Gastrocnemius medialis (tissue), 4 donors: Measurements from ENCODE around the gene MAN1B1. TPM values are rescaled to one million over a fixed set of nuclear protein-coding genes. Genes with fewer than 3 reads are reported as not detected.
"Not testable (repeated sequence)": the region's sequence is repeated elsewhere in the genome, so short reads cannot be mapped to it uniquely, and the experiment has no call there.

Experiments used
- ATAC-seq, 2 donors: fragments of 150-250 bp; one replicate each; pipeline ENCODE4 v1.9.1; 2016
- DNase-seq, 2 donors: peaks; one replicate each; pipeline ENCODE4 v3.0.0-alpha.2; 2019
- H3K27ac ChIP-seq, 4 donors: fragments of 200-600 bp; sonication (generic); 1 replicate in 1 of 4; 2 replicates in 3 of 4; pipeline ENCODE4 v1.5.1; 2016 to 2018; ENCODE audit warnings: mild to moderate bottlenecking in 2 of 4, moderate library complexity in 1 of 4
- H3K27me3 ChIP-seq, 3 donors: fragments of 200-600 bp; sonication (generic) in 2 of 3; 1 replicate in 1 of 3; 2 replicates in 2 of 3; pipeline versions ENCODE4 v1.5.1 to v1.6.0; 2016 to 2019; ENCODE audit warnings: mild to moderate bottlenecking in 1 of 3, moderate library complexity in 1 of 3
- H3K36me3 ChIP-seq, 2 donors: fragments of 200-600 bp; sonication (generic) in 1 of 2; one replicate each; pipeline ENCODE4 v1.5.1; 2017 to 2018
- H3K4me1 ChIP-seq, 2 donors: fragments of 200-600 bp; sonication (generic) in 1 of 2; one replicate each; pipeline ENCODE4 v1.5.1; 2016 to 2017; ENCODE audit warnings: mild to moderate bottlenecking in 2 of 2
- H3K4me3 ChIP-seq, 4 donors: fragments of 200-600 bp; sonication (generic) in 3 of 4; 1 replicate in 1 of 4; 2 replicates in 3 of 4; pipeline ENCODE4 v1.5.1; 2016 to 2019; ENCODE audit warnings: mild to moderate bottlenecking in 2 of 4
- H3K9me3 ChIP-seq, 3 donors: fragments of 200-600 bp; sonication (generic) in 2 of 3; 1 replicate in 1 of 3; 2 replicates in 2 of 3; pipeline ENCODE4 v1.5.1; 2016 to 2019
- CTCF ChIP-seq, 5 experiments: fragments of 450-650 bp in 3 of 5; fragments of 200-600 bp in 2 of 5; sonication (generic) in 2 of 5; IDR thresholded peaks in 4 of 5; conservative IDR thresholded peaks in 1 of 5; 1 replicate in 4 of 5; 2 replicates in 1 of 5; pipeline ENCODE4 v1.5.1; 2016 to 2019; ENCODE audit warnings: antibody characterized with exemption in 5 of 5, mild to moderate bottlenecking in 3 of 5, moderate library complexity in 3 of 5
- POLR2A ChIP-seq, 2 donors: fragments of 450-650 bp; IDR thresholded peaks; one replicate each; pipeline ENCODE4 v1.6.1; 2017; ENCODE audit warnings: antibody characterized with exemption in 2 of 2, mild to moderate bottlenecking in 2 of 2, moderate library complexity in 2 of 2
- in situ Hi-C, 4 donors: fragments of 200-750 bp; cut with MboI; loops; one replicate each; pipeline versions ENCODE4 v1.15.0 to v1.8.0; 2017; ENCODE audit warnings: low sequenced_read_pairs in 4 of 4
- intact Hi-C: fragments of 100-400 bp; cut with DNase I; formaldehyde crosslinking; loops from one replicate; pipeline ENCODE4 v1.15.1; 2023; ENCODE audit warnings: low total_unique reads
- total RNA-seq, 4 donors: library from RNA; depleted of rRNA; stranded (reverse); fragments of >200 nt; gene quantifications; one replicate each; pipeline versions ENCODE4 v1.1.0 to v1.2.3, GENCODE V29; 2016

MAN1B1 gene
- total RNA-seq, 4 donors from 2014 or later: 15.9 to 31.9 (median 21.1) TPM

- TF ChIP-seq CTCF (IDR thresholded peaks at IDR 0.05 in 4 of 5, conservative IDR thresholded peaks at IDR 0.05 in 1 of 5) (no peak), POLR2A (IDR thresholded peaks at IDR 0.05) (no peak)
- peaks cover 0 to 16% of the 10 kb centered on the region in 2 donors for H3K36me3 ChIP-seq
- H3K9me3 ChIP-seq: no peaks in the 10 kb centered on the region
- H3K4me1 ChIP-seq: peaks cover 6 to 9% of the 10 kb centered on the region in 2 donors
- in situ Hi-C loops: loop anchor here in 2 of 4 donors (10.0 kb wide), 1 partner anchor 119 kb away; the partner anchor contains the start of gene SLC34A3 (in 2 of the 2)
- ATAC-seq (no peak), DNase-seq (no peak)
- intact Hi-C loops: no loop called here
- no peak overlapping the region for H3K4me3 ChIP-seq
- no peaks in the 10 kb centered on the region for H3K27me3 ChIP-seq
- H3K27ac ChIP-seq: no peak overlapping the region
These were observed 29.3 kb downstream of the MAN1B1 start for GRCh38 chr9:137116027-137116507.

DNA sequence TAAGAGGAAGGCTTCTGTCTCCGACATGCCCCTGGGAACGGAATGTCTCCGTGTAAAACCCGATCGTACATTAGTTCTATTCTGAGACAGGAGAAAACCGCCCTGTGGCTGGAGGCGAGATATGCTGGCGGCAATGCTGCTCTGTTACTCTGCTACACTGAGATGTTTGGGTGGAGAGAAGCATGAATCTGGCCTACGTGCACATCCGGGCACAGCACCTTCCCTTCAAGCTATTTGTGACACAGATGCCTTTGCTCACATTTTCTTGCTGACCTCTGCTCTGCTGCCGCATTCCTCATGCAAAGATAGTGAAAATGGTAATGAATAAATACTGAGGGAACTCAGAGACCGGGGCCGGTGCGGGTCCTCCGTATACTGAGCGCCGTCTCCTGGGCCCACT lies 29.9 kb downstream of the MAN1B1 start:
- Histone ChIP-seq H3K4me1 (peaks cover 6 to 9% of the 10 kb centered on the region in 2 donors), H3K4me3 (no peak overlapping the region), H3K9me3 (no peaks in the 10 kb centered on the region), H3K27me3 (no peaks in the 10 kb centered on the region), H3K36me3 (peaks cover 0 to 15% of the 10 kb centered on the region in 2 donors), H3K27ac (no peak overlapping the region)
- TF ChIP-seq POLR2A (IDR thresholded peaks at IDR 0.05) (no peak), CTCF (IDR thresholded peaks at IDR 0.05 in 4 of 5, conservative IDR thresholded peaks at IDR 0.05 in 1 of 5) (no peak)
- no peak for ATAC-seq
- DNase-seq: no peak
- intact Hi-C loops: no loop called here
- in situ Hi-C loops: loop anchor here in 2 of 4 donors (10.0 kb wide), 1 partner anchor 118 kb away; the partner anchor contains the start of gene SLC34A3 (in 2 of the 2)

DNA sequence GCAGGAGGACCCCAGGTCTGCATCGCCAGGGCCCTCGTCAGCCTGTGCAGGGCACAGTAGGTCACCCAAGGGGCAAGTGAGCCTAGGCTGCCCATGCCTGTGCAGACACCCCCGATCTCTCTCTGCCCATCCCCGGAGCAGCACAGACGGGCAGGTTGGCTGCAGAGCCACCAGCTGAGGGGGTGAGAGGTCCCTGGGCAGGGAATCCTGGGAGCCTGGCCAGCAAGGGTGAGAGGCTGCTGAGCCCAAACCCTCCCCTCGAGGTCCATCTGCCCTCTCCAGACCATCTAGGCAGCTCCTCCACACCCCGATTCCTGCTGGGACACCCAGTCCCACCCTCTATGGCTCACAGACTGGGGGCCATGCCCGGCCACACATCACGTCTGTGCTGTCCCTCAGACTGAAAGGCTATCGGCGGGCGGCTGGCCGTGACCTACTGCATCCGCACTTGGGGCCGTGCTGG lies 30.5 kb downstream of the MAN1B1 start:
- Histone ChIP-seq H3K27me3 (no peaks in the 10 kb centered on the region), H3K36me3 (peaks cover 0 to 10% of the 10 kb centered on the region in 2 donors), H3K9me3 (no peaks in the 10 kb centered on the region), H3K27ac (no peak overlapping the region), H3K4me3 (no peak overlapping the region), H3K4me1 (peaks cover 6 to 9% of the 10 kb centered on the region in 2 donors)
- no peak for TF ChIP-seq POLR2A (IDR thresholded peaks at IDR 0.05)
- TF ChIP-seq CTCF (IDR thresholded peaks at IDR 0.05 in 4 of 5, conservative IDR thresholded peaks at IDR 0.05 in 1 of 5): no peak
- DNase-seq (no peak), ATAC-seq (no peak)
- intact Hi-C loops: no loop called here
- in situ Hi-C loops: loop anchor here in 2 of 4 donors (10.0 kb wide), 1 partner anchor 118 kb away; the partner anchor contains the start of gene SLC34A3 (in 2 of the 2)

DNA sequence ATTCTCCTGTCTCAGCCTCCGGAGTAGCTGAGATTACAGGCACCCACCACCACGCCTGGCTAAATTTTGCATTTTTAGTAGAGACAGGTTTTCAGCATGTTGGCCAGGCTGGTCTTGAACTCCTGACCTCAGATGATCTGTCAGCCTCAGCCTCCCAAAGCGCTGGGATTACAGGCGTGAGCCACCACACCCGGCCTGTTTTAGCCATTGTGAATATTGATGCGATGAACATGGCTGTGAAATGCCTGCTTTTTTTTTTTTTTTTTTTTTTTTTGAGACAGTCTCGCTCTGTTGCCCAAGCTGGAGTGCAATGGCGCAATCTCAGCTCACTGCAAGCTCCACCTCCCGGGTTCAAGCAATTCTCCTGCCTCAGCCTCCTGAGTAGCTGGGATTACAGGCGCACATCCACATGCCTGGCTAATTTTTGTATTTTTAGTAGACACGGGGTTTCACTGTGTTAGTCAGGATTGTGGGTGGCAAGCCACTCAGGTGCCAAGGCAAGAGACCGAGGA lies 31.4 kb downstream of the MAN1B1 start:
- not testable (repeated sequence) for ATAC-seq, DNase-seq, H3K4me3 ChIP-seq, H3K27me3 ChIP-seq, H3K4me1 ChIP-seq, H3K36me3 ChIP-seq, H3K9me3 ChIP-seq, H3K27ac ChIP-seq
- intact Hi-C loops: loop anchor here (2.0 kb wide), 1 partner anchor 109 kb away; the partner anchor contains the start of gene RNF224
- in situ Hi-C loops: loop anchor here in 2 of 4 donors (10.0 kb wide), 1 partner anchor 117 kb away; the partner anchor contains the start of gene SLC34A3 (in 2 of the 2)

DNA sequence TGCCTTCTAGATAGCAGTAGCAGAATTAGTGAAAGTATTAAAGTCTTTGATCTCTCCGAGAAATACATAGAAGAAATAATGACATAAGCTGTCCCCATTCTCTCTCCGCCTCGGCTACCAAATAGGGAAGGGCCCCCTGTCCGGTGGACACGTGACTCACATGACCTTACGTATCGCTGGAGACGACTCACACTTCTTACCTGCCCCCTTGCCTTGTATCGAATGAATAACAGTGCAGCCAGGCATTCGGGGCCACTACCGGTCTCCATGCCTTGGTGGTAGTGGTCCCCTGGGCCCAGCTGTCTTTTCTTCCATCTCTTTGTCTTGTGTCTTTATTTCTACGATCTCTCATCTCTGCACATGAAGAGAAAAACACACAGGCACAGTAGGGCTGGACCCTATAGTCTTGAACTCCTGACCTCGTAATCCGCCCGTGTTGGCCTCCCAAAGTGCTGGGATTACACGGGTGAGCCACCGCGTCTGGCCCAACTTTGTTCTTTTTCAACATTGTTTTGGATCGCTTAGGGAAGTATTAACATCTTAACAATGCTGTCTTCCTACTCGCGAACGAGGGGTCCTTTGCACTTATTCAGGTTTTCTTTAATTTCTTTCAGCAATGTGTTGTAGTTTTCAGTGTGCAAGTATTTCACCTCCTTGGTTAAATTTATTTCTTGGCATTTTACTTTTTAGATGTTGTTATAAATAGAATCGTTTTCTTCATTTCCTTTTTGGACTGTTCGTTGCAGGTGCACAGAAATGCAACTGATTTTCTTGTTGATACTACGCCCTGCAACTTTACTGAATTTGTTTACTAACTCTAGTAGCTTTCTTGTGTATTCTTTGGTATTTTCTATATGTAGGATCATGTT lies 35.4 kb downstream of the MAN1B1 start:
- H3K4me3 ChIP-seq, ATAC-seq, H3K9me3 ChIP-seq, DNase-seq, H3K27ac ChIP-seq, H3K36me3 ChIP-seq, H3K4me1 ChIP-seq, intact Hi-C loops, H3K27me3 ChIP-seq: not testable (repeated sequence)
- in situ Hi-C loops: loop anchor here in 2 of 4 donors (10.0 kb wide), 2 partner anchors 93 to 103 kb away; partner anchors contain the start of genes CYSRT1 (in 1 of the 2), RNF208 (in 1 of the 2) and RNF224 (in 1 of the 2)

DNA sequence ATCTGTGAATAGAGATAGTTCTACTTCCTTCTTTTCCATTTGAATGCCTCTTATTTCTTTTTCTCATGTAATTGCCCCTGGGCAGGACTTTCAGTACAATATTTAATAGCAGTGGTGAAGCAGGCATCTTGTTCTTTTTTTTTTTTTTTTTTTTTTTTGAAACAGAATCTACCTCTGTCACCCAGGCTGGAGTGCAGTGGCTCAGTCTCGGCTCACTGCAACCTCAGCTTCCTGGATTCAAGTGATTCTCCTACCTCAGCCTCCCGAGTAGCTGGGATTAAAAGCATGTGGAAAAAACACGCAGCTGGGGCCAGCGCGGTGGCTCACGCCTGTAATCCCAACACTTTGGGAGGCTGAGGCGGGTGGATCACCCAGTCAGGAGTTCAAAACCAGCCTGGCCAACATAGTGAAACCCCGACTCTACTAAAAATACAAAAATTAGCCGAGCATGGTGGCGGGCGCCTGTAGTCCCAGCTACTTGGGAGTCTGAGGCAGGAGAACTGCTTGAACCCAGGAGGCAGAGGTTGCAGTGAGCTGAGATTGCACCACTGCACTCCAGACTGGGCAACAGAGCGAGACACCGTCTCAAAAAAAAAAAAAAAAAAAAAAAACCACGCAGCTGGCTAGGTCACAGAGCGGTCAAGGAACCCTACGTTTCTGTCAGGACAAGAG lies 36.1 kb downstream of the MAN1B1 start:
- H3K4me3 ChIP-seq, H3K9me3 ChIP-seq, intact Hi-C loops, H3K27ac ChIP-seq, ATAC-seq, DNase-seq, H3K36me3 ChIP-seq, H3K27me3 ChIP-seq, H3K4me1 ChIP-seq: not testable (repeated sequence)
- in situ Hi-C loops: loop anchor here in 2 of 4 donors (10.0 kb wide), 2 partner anchors 92 to 102 kb away; partner anchors contain the start of genes CYSRT1 (in 1 of the 2), RNF208 (in 1 of the 2) and RNF224 (in 1 of the 2)
